ENCODE results near the gene TM4SF20. TPM values are rescaled to one million over a fixed set of nuclear protein-coding genes. Genes with fewer than 3 reads are reported as not detected.

The TM4SF20 gene
- total RNA-seq, 3 donors from 2014 or later (not counting 1 experiment from before 2014, with no cell fraction given) = not detected

DNA sequence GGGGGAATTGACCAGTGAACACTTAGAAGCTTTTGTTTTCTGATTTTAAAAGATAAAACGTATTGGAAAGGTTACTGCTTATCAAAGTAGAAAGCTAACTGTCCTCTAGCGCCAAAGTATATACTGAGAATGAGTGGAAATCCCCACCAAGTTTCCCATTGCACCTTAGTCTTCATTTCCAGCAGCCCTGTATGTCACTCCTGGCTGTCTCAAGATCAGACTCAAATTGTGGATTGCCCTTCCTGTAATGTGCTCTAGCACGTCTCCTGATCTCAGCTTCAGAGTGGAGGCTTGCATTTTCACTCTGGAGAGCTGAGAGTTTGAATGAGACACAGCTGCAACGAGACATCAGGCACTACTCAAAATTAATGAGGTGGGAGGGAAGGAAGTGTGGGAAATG is 27.5 kb downstream of the TM4SF20 start:
- Mint-ChIP-seq H3K9me3 (no peaks in the 10 kb centered on the region), H3K4me3 (no peak overlapping the region), H3K36me3 (peaks cover 10% of the 10 kb centered on the region), H3K4me1 (no peaks in the 10 kb centered on the region), H3K27ac (no peak overlapping the region), H3K27me3 (ENCODE audit: low read depth in 2 of 2) (no peaks in the 10 kb centered on the region)
- DNase-seq (no peak), ATAC-seq (no peak)
- H3K36me3 ChIP-seq (ENCODE audit: control insufficient read depth, insufficient read depth, low read length) = peaks cover 42% of the 10 kb centered on the region
- TF ChIP-seq, protein P1, sequence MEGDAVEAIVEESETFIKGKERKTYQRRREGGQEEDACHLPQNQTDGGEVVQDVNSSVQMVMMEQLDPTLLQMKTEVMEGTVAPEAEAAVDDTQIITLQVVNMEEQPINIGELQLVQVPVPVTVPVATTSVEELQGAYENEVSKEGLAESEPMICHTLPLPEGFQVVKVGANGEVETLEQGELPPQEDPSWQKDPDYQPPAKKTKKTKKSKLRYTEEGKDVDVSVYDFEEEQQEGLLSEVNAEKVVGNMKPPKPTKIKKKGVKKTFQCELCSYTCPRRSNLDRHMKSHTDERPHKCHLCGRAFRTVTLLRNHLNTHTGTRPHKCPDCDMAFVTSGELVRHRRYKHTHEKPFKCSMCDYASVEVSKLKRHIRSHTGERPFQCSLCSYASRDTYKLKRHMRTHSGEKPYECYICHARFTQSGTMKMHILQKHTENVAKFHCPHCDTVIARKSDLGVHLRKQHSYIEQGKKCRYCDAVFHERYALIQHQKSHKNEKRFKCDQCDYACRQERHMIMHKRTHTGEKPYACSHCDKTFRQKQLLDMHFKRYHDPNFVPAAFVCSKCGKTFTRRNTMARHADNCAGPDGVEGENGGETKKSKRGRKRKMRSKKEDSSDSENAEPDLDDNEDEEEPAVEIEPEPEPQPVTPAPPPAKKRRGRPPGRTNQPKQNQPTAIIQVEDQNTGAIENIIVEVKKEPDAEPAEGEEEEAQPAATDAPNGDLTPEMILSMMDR (IDR thresholded peaks at IDR 0.05) = no peak
- H3K4me3 ChIP-seq (ENCODE audit: low read length) = no peak overlapping the region
- no peaks in the 10 kb centered on the region for H3K9me3 ChIP-seq (ENCODE audit: control insufficient read depth, insufficient read depth, low read length)
- WGBS (ENCODE audit: insufficient coverage) = 40% methylated on average over 4 of the region's 4 CpGs
- intact Hi-C loops (cut with micrococcal nuclease) = no loop called here
- no peak overlapping the region for H3K27ac ChIP-seq (ENCODE audit: low read length)
- no peaks in the 10 kb centered on the region for H3K4me1 ChIP-seq (ENCODE audit: control insufficient read depth, insufficient read depth, low read length)
- H3K27me3 ChIP-seq (ENCODE audit: control insufficient read depth, insufficient read depth, low read length) = no peaks in the 10 kb centered on the region

DNA sequence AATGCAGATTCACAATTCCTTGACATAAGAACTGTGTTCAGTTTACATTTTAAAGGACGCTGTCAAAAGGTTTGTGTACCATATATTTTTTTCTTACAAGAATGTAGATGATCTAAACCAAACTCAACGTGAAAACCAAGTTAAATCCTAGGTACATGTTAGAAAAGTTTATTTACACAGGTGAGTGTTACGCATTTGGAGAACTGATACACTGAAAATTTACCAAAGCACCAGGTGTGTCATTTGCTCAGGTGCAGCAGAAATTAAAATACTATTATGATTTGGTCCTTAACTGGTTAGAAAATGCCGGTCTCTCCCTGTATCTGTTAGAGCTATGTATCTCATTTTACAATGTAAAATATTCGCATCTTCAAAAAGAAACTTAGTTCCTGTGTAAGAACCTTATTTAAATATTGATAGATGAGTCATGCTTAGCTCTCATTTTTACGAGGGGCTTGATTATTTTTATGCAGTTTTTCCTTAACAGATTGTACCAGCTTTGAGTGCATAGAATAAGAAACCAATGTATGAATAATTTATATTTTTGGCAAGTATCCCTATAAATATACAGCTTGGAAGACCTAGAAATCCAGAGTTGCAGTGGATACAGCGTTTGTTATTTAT is 29.0 kb downstream of the TM4SF20 start:
- Mint-ChIP-seq H3K36me3 (peaks cover 6% of the 10 kb centered on the region), H3K9me3 (no peaks in the 10 kb centered on the region), H3K27ac (no peak overlapping the region), H3K4me1 (no peaks in the 10 kb centered on the region), H3K4me3 (no peak overlapping the region), H3K27me3 (ENCODE audit: low read depth in 2 of 2) (no peaks in the 10 kb centered on the region)
- Histone ChIP-seq H3K9me3 (ENCODE audit: control insufficient read depth, insufficient read depth, low read length) (no peaks in the 10 kb centered on the region), H3K27me3 (ENCODE audit: control insufficient read depth, insufficient read depth, low read length) (no peaks in the 10 kb centered on the region), H3K27ac (ENCODE audit: low read length) (no peak overlapping the region), H3K36me3 (ENCODE audit: control insufficient read depth, insufficient read depth, low read length) (peaks cover 36% of the 10 kb centered on the region), H3K4me1 (ENCODE audit: control insufficient read depth, insufficient read depth, low read length) (no peaks in the 10 kb centered on the region), H3K4me3 (ENCODE audit: low read length) (no peak overlapping the region)
- ATAC-seq (no peak), DNase-seq (no peak)
- TF ChIP-seq, protein P1 (IDR thresholded peaks at IDR 0.05) = no peak
- 95% methylated on average over 4 of the region's 7 CpGs for WGBS (ENCODE audit: insufficient coverage)
- intact Hi-C loops (cut with micrococcal nuclease) = no loop called here

DNA sequence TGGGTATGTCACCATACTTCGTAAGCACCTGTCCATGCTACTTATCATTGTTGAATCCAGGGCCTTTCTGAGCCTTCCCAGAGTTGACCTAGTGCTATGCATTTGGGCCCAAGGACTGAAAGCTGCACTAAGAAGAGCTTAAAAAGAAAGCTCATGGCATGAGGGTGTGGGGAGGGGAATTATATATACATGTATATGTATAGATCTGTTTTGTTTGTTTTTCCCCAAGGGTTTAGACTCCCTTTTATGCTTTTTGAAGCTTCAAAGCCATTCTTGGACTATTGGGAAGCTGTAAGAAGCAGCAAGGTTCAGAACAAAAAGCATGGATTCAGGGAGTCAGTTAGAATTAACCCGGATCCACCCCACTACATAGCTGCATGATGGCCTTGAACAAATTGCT is 30.8 kb downstream of the TM4SF20 start:
- Mint-ChIP-seq H3K27me3 (ENCODE audit: low read depth in 2 of 2) (no peaks in the 10 kb centered on the region), H3K9me3 (no peaks in the 10 kb centered on the region), H3K27ac (no peak overlapping the region), H3K36me3 (peaks cover 6% of the 10 kb centered on the region), H3K4me3 (no peak overlapping the region), H3K4me1 (no peaks in the 10 kb centered on the region)
- ATAC-seq (no peak), DNase-seq (no peak)
- 94% methylated on average over 1 of the region's 2 CpGs for WGBS (ENCODE audit: insufficient coverage)
- intact Hi-C loops (cut with micrococcal nuclease) = no loop called here
- Histone ChIP-seq H3K36me3 (ENCODE audit: control insufficient read depth, insufficient read depth, low read length) (peaks cover 32% of the 10 kb centered on the region), H3K27ac (ENCODE audit: low read length) (no peak overlapping the region), H3K4me1 (ENCODE audit: control insufficient read depth, insufficient read depth, low read length) (no peaks in the 10 kb centered on the region), H3K4me3 (ENCODE audit: low read length) (no peak overlapping the region), H3K27me3 (ENCODE audit: control insufficient read depth, insufficient read depth, low read length) (no peaks in the 10 kb centered on the region), H3K9me3 (ENCODE audit: control insufficient read depth, insufficient read depth, low read length) (no peaks in the 10 kb centered on the region)
- TF ChIP-seq, protein P1 (IDR thresholded peaks at IDR 0.05) = no peak

DNA sequence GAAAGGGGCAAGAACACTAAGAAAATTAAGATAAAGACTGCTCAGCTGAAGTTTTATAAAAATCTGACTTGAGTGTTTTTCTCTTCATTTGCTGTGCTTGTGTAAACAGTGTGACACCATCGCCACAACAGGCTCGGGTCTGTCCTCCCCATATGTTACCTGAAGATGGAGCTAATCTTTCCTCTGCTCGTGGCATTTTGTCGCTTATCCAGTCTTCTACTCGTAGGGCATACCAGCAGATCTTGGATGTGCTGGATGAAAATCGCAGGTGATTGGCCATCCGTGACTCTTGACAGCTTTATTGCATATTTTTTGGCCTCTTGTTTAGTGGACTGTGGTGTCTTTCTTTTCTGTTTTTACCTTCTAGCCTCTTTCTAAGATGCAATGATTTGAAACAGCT is 32.0 kb downstream of the TM4SF20 start:
- ATAC-seq (no peak), DNase-seq (no peak)
- WGBS (ENCODE audit: insufficient coverage) = 94% methylated on average over 7 of the region's 7 CpGs
- Mint-ChIP-seq H3K4me3 (no peak overlapping the region), H3K27ac (no peak overlapping the region), H3K4me1 (no peaks in the 10 kb centered on the region), H3K36me3 (peaks cover 6% of the 10 kb centered on the region), H3K9me3 (no peaks in the 10 kb centered on the region), H3K27me3 (ENCODE audit: low read depth in 2 of 2) (no peaks in the 10 kb centered on the region)
- H3K27ac ChIP-seq (ENCODE audit: low read length) = no peak overlapping the region
- no peaks in the 10 kb centered on the region for H3K9me3 ChIP-seq (ENCODE audit: control insufficient read depth, insufficient read depth, low read length)
- H3K36me3 ChIP-seq (ENCODE audit: control insufficient read depth, insufficient read depth, low read length) = peaks cover 37% of the 10 kb centered on the region
- H3K27me3 ChIP-seq (ENCODE audit: control insufficient read depth, insufficient read depth, low read length) = no peaks in the 10 kb centered on the region
- no peak overlapping the region for H3K4me3 ChIP-seq (ENCODE audit: low read length)
- intact Hi-C loops (cut with micrococcal nuclease) = no loop called here
- H3K4me1 ChIP-seq (ENCODE audit: control insufficient read depth, insufficient read depth, low read length) = no peaks in the 10 kb centered on the region
- TF ChIP-seq, protein P1 (IDR thresholded peaks at IDR 0.05) = no peak

Data from natural killer cell (primary cell).